Smooth muscle cell (in vitro differentiated cells): ENCODE results near the gene FBXO42. TPM values are rescaled to one million over a fixed set of nuclear protein-coding genes. Genes with fewer than 3 reads are reported as not detected.

Experiments used
- DNase-seq: peaks from one replicate; lab custom pipeline; 2025; ENCODE audit not compliant: unreplicated experiment; lab: John Stamatoyannopoulos, UW
- H2AFZ ChIP-seq: fragments of 200-600 bp; sonication (generic); 2 replicates; pipeline ENCODE4 v1.6.0; 2016; ENCODE audit warnings: antibody characterized with exemption, low read depth, mild to moderate bottlenecking
- H3F3A ChIP-seq: fragments of 200-600 bp; sonication (generic); 2 replicates; pipeline ENCODE4 v1.6.0; 2017; ENCODE audit warnings: antibody characterized with exemption, low read depth
- H3K27ac ChIP-seq: fragments of 200-600 bp; sonication (generic); 2 replicates; pipeline ENCODE4 v1.5.1; 2016; ENCODE audit warnings: low read depth, mild to moderate bottlenecking
- H3K27me3 ChIP-seq: fragments of 200-600 bp; sonication (generic); 2 replicates; pipeline ENCODE4 v1.6.1; 2016; ENCODE audit warnings: low read depth, mild to moderate bottlenecking
- H3K36me3 ChIP-seq: fragments of 200-600 bp; sonication (generic); 2 replicates; pipeline ENCODE4 v1.5.1; 2016; ENCODE audit warnings: low read depth
- H3K4me1 ChIP-seq: fragments of 200-600 bp; sonication (generic); 2 replicates; pipeline ENCODE4 v1.5.1; 2016; ENCODE audit warnings: low read depth
- H3K4me2 ChIP-seq: fragments of 200-600 bp; sonication (generic); 2 replicates; pipeline ENCODE4 v1.6.0; 2016; ENCODE audit warnings: mild to moderate bottlenecking
- H3K4me3 ChIP-seq: fragments of 200-600 bp; sonication (generic); 2 replicates; pipeline ENCODE4 v1.5.1; 2016; ENCODE audit warnings: mild to moderate bottlenecking
- H3K79me2 ChIP-seq: fragments of 200-600 bp; sonication (generic); 2 replicates; pipeline ENCODE4 v1.6.0; 2016; ENCODE audit warnings: low read depth, mild to moderate bottlenecking
- H3K9ac ChIP-seq: fragments of 200-600 bp; sonication (generic); 2 replicates; pipeline ENCODE4 v1.6.0; 2016; ENCODE audit warnings: low read depth
- H3K9me3 ChIP-seq: fragments of 200-600 bp; sonication (generic); replicated peaks from 2 replicates; pipeline ENCODE4 v1.5.1; 2016; ENCODE audit warnings: low read depth
- H4K20me1 ChIP-seq: fragments of 200-600 bp; sonication (generic); 2 replicates; pipeline ENCODE4 v1.6.0; 2016; ENCODE audit warnings: low read depth
- CTCF ChIP-seq: fragments of 200-600 bp; sonication (generic); IDR thresholded peaks from 2 replicates; pipeline ENCODE4 v1.5.1; 2017; ENCODE audit warnings: borderline replicate concordance, mild to moderate bottlenecking, antibody characterized with exemption; ENCODE audit not compliant: insufficient read depth, poor library complexity, severe bottlenecking
- WGBS: methylation state at CpG from one replicate; pipeline ENCODE4 v1.1.7; 2016; ENCODE audit warnings: low lambda C conversion rate; 5-methylcytosine and 5-hydroxymethylcytosine counted together
- polyA plus RNA-seq: library from polyadenylated mRNA; unstranded; fragments of >200 nt; fragmentation: Nextera tagmentation; extraction: Ambion mirVana; gene quantifications from 2 replicates; pipeline ENCODE4 v1.2.1, GENCODE V29; 2016
- total RNA-seq: library from RNA; depleted of rRNA; stranded (reverse); fragments of >200 nt; gene quantifications from 2 replicates; pipeline ENCODE4 v1.2.3, GENCODE V29; 2014

FBXO42 gene
- total and polyA plus RNA-seq, 2 experiments from 2014 or later, result 14.7 to 22.6 TPM

GRCh38 chr1:16292739-16293138 is 59.5 kb downstream of the FBXO42 start:
- DNase-seq, result no peak
- Histone ChIP-seq H4K20me1 (peaks cover 86% of the 10 kb centered on the region), H3K79me2 (no peaks in the 10 kb centered on the region), H3K36me3 (no peaks in the 10 kb centered on the region), H3K27me3 (no peaks in the 10 kb centered on the region), H3K27ac (no peak overlapping the region), H3K4me1 (no peaks in the 10 kb centered on the region), H3K9me3 (no peaks in the 10 kb centered on the region), H3K4me3 (no peak overlapping the region), H3K4me2 (no peak overlapping the region), H3F3A (no peaks in the 10 kb centered on the region), H2AFZ (no peak overlapping the region), H3K9ac (no peak overlapping the region)
- TF ChIP-seq CTCF, result no peak

- H3K9me3 ChIP-seq, result no peaks in the 10 kb centered on the region
- H3K27ac ChIP-seq, result no peak overlapping the region
- H3K36me3 ChIP-seq, result no peaks in the 10 kb centered on the region
- H4K20me1 ChIP-seq, result peaks cover 96% of the 10 kb centered on the region
- TF ChIP-seq CTCF, result no peak
- H3K9ac ChIP-seq, result no peak overlapping the region
- no peak overlapping the region for H3K4me3 ChIP-seq
- H2AFZ ChIP-seq, result no peak overlapping the region
- no peaks in the 10 kb centered on the region for H3K4me1 ChIP-seq
- no peaks in the 10 kb centered on the region for H3K27me3 ChIP-seq
- H3K4me2 ChIP-seq, result no peak overlapping the region
- DNase-seq, result no peak
- no peaks in the 10 kb centered on the region for H3K79me2 ChIP-seq
- WGBS, result 94% methylated on average over 3 of the region's 3 CpGs
- no peaks in the 10 kb centered on the region for H3F3A ChIP-seq
These were observed 62.3 kb downstream of the FBXO42 start for GRCh38 chr1:16289959-16290358.

GRCh38 chr1:16286122-16286521 is 66.2 kb downstream of the FBXO42 start:
- no peak for TF ChIP-seq CTCF
- H3K27me3 ChIP-seq, result no peaks in the 10 kb centered on the region
- no peak overlapping the region for H3K9ac ChIP-seq
- peaks cover 93% of the 10 kb centered on the region for H4K20me1 ChIP-seq
- H3K4me2 ChIP-seq, result no peak overlapping the region
- H2AFZ ChIP-seq, result no peak overlapping the region
- no peaks in the 10 kb centered on the region for H3K79me2 ChIP-seq
- H3K36me3 ChIP-seq, result no peaks in the 10 kb centered on the region
- no peak overlapping the region for H3K27ac ChIP-seq
- H3F3A ChIP-seq, result no peaks in the 10 kb centered on the region
- no peaks in the 10 kb centered on the region for H3K4me1 ChIP-seq
- WGBS, result 73% methylated on average over 4 of the region's 4 CpGs
- H3K9me3 ChIP-seq, result no peaks in the 10 kb centered on the region
- DNase-seq, result no peak
- no peak overlapping the region for H3K4me3 ChIP-seq

GRCh38 chr1:16281765-16282164 is 70.5 kb downstream of the FBXO42 start:
- H4K20me1 ChIP-seq, result peaks cover 92% of the 10 kb centered on the region
- peaks cover 1% of the 10 kb centered on the region for H3K79me2 ChIP-seq
- H3K4me3 ChIP-seq, result no peak overlapping the region
- no peaks in the 10 kb centered on the region for H3K36me3 ChIP-seq
- no peak overlapping the region for H2AFZ ChIP-seq
- no peaks in the 10 kb centered on the region for H3K27me3 ChIP-seq
- H3K4me2 ChIP-seq, result no peak overlapping the region
- 95% methylated on average over 2 of the region's 2 CpGs for WGBS
- no peak overlapping the region for H3K27ac ChIP-seq
- no peak for TF ChIP-seq CTCF
- no peaks in the 10 kb centered on the region for H3K4me1 ChIP-seq
- H3F3A ChIP-seq, result no peaks in the 10 kb centered on the region
- H3K9me3 ChIP-seq, result no peaks in the 10 kb centered on the region
- DNase-seq, result no peak
- H3K9ac ChIP-seq, result no peak overlapping the region
